Fibroblast of skin of abdomen (primary cell): ENCODE measurements around the gene DST.
A peak's percentile ranks its signal among the peaks of the same experiment; 100 is the strongest.
"Not testable (repeated sequence)": the region's sequence is repeated elsewhere in the genome, so short reads cannot be mapped to it uniquely, and the experiment has no call there.

Experiments
- DNase-seq: peaks from one replicate; pipeline ENCODE4 v3.0.0-alpha.2; 2013

The DST gene

GRCh38 chr6:56661338-56661737 is 18.6 kb upstream of the DST start:
- not testable (repeated sequence) for DNase-seq

GRCh38 chr6:56660381-56660730 is 17.7 kb upstream of the DST start:
- no peak for DNase-seq

GRCh38 chr6:56659721-56660380 is 17.2 kb upstream of the DST start:
- no peak for DNase-seq

GRCh38 chr6:56658326-56658725 is 15.6 kb upstream of the DST start:
- DNase-seq, result no peak

- DNase-seq, result no peak
Measured at GRCh38 chr6:56657354-56657753, 14.7 kb upstream of the DST start.

- DNase-seq, result no peak
Measured at GRCh38 chr6:56656466-56656865, 13.8 kb upstream of the DST start.

GRCh38 chr6:56655996-56656395 is 13.3 kb upstream of the DST start:
- no peak for DNase-seq

- DNase-seq, result no peak
Measured at GRCh38 chr6:56655249-56655648, 12.6 kb upstream of the DST start.

- peak; percentile 58 for DNase-seq
Measured at GRCh38 chr6:56652994-56653393, 10.3 kb upstream of the DST start.

- no peak for DNase-seq
Measured at GRCh38 chr6:56652231-56652630, 9.5 kb upstream of the DST start.

GRCh38 chr6:56650191-56650590 is 7.5 kb upstream of the DST start:
- no peak for DNase-seq

GRCh38 chr6:56649782-56650181 is 7.1 kb upstream of the DST start:
- DNase-seq, result no peak

GRCh38 chr6:56649053-56649769 is 6.5 kb upstream of the DST start:
- DNase-seq, result no peak

GRCh38 chr6:56647172-56647762 is 4.6 kb upstream of the DST start:
- no peak for DNase-seq

- no peak for DNase-seq
Measured at GRCh38 chr6:56644366-56644765, 1.7 kb upstream of the DST start.

GRCh38 chr6:56643379-56644089 is 845 bp upstream of the DST start:
- DNase-seq, result no peak

- DNase-seq, result no peak
Measured at GRCh38 chr6:56640374-56640773, 2.3 kb downstream of the DST start.

GRCh38 chr6:56638760-56639159 is 3.9 kb downstream of the DST start:
- no peak for DNase-seq

- peak; percentile 75 for DNase-seq
Measured at GRCh38 chr6:56637640-56638039, 5.0 kb downstream of the DST start.

- no peak for DNase-seq
Measured at GRCh38 chr6:56628105-56628504, 14.6 kb downstream of the DST start.

GRCh38 chr6:56625356-56625755 is 17.3 kb downstream of the DST start:
- DNase-seq, result no peak

GRCh38 chr6:56624728-56625069 is 18.0 kb downstream of the DST start:
- DNase-seq, result no peak

GRCh38 chr6:56624046-56624727 is 18.5 kb downstream of the DST start:
- DNase-seq, result no peak
